Cardiac muscle cell (in vitro differentiated cells and primary cell): ENCODE data around the gene SYPL1. TPM values are rescaled to one million over a fixed set of nuclear protein-coding genes. Genes with fewer than 3 reads are reported as not detected.

Experiments
- DNase-seq, 2 donors: peaks; one replicate each; pipeline versions ENCODE4 v3.0.0 to v3.0.0-alpha.2; 2010 to 2017; ENCODE audit warnings: low read depth in 1 of 2, low spot score in 1 of 2
- H3K27ac ChIP-seq: fragments of 200-600 bp; sonication (generic); 2 replicates; pipeline ENCODE4 v1.5.1; 2016
- H3K27me3 ChIP-seq: fragments of 200-600 bp; sonication (generic); 2 replicates; pipeline ENCODE4 v1.6.0; 2016; ENCODE audit warnings: control low read depth
- H3K36me3 ChIP-seq: fragments of 200-600 bp; sonication (generic); 2 replicates; pipeline ENCODE4 v1.5.1; 2016; ENCODE audit warnings: control low read depth
- H3K4me1 ChIP-seq: fragments of 200-600 bp; sonication (generic); 2 replicates; pipeline ENCODE4 v1.8.1; 2017; ENCODE audit warnings: low read depth, mild to moderate bottlenecking, mixed run types
- H3K4me3 ChIP-seq: fragments of 200-600 bp; sonication (generic); 2 replicates; pipeline ENCODE4 v1.5.1; 2016; ENCODE audit warnings: mild to moderate bottlenecking
- H3K9me3 ChIP-seq: fragments of 200-600 bp; sonication (generic); 2 replicates; pipeline ENCODE4 v1.5.1; 2017; ENCODE audit warnings: low read depth, mild to moderate bottlenecking, control low read depth
- polyA plus RNA-seq: library from polyadenylated mRNA; unstranded; fragments of >200 nt; fragmentation: Nextera tagmentation; extraction: Ambion mirVana; gene quantifications from 2 replicates; pipeline ENCODE4 v1.2.1, GENCODE V29; 2016
- total RNA-seq: library from RNA; depleted of rRNA; stranded (reverse); fragments of >200 nt; gene quantifications from 2 replicates; pipeline ENCODE4 v1.2.3, GENCODE V29; 2016
- TF ChIP-seq, protein P1 (sequence below): IDR thresholded peaks from 2 replicates; pipeline ENCODE4 v1.5.1; 2012; ENCODE audit warnings: low read depth, mild to moderate bottlenecking, low read length

The SYPL1 gene
- total and polyA plus RNA-seq, 2 experiments from 2014 or later, result 37.8 to 80.9 TPM

DNA sequence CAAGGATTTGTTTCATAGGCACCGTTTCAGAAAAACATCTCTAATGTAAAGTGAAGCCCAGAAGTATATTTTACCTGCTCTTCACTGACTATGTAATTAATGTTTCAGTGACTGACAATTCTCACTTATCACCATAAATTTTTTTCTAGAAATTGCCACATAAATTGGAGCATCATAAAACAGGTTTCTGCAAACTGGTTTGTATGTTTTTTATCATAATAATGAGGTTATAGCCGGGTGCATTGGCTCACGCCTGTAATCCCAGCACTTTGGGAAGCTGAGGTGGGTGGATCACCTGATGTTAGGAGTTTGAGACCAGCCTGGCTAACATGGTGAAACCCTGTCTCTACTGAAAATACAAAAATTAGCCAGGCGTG is 39.4 kb downstream of the SYPL1 start:
- TF ChIP-seq, protein P1, sequence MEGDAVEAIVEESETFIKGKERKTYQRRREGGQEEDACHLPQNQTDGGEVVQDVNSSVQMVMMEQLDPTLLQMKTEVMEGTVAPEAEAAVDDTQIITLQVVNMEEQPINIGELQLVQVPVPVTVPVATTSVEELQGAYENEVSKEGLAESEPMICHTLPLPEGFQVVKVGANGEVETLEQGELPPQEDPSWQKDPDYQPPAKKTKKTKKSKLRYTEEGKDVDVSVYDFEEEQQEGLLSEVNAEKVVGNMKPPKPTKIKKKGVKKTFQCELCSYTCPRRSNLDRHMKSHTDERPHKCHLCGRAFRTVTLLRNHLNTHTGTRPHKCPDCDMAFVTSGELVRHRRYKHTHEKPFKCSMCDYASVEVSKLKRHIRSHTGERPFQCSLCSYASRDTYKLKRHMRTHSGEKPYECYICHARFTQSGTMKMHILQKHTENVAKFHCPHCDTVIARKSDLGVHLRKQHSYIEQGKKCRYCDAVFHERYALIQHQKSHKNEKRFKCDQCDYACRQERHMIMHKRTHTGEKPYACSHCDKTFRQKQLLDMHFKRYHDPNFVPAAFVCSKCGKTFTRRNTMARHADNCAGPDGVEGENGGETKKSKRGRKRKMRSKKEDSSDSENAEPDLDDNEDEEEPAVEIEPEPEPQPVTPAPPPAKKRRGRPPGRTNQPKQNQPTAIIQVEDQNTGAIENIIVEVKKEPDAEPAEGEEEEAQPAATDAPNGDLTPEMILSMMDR, result no peak
- H3K36me3 ChIP-seq, result no peaks in the 10 kb centered on the region
- no peaks in the 10 kb centered on the region for H3K27me3 ChIP-seq
- peak overlapping the region; percentile 71 for H3K27ac ChIP-seq
- no peaks in the 10 kb centered on the region for H3K9me3 ChIP-seq
- DNase-seq, result no peak
- H3K4me1 ChIP-seq, result peaks cover 23% of the 10 kb centered on the region
- H3K4me3 ChIP-seq, result no peak overlapping the region

DNA sequence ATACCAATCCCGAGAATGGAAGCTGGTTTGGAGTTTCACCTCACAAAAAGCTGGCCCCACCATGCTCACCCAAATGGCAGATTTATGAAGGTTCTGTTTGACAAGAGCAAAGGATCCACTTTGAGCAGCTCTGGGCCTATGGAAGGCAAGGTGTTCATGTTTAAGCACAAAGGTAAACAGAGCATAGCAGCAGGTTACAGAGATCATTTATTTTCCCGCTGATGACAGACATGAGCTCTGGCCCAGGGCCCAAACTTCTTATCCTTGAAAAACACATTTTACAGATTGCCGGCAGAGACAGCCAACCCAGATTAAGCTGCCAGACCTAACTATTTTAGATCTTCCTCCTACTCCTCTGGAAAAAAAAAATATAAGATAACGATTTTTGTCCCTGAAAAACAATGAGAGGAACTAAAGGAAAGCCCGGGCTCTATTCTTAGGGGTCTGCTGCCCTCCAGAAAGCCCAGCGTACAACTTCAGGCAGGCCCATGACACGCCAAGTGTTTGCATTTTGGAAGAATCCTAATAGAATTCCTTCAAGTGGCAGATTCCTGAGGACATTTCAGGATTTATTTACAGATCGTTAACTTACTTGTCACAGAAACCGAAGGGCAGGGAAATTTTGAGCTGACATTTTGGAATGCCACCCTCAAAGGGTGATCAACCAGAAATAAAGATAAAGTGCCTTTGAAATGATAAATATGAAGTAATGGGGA is 40.0 kb downstream of the SYPL1 start:
- Histone ChIP-seq H3K4me1 (peaks cover 23% of the 10 kb centered on the region), H3K4me3 (no peak overlapping the region), H3K27me3 (no peaks in the 10 kb centered on the region), H3K9me3 (no peaks in the 10 kb centered on the region), H3K36me3 (no peaks in the 10 kb centered on the region), H3K27ac (peak overlapping the region; percentile 71)
- DNase-seq, result peak; percentile 28 to 45
- TF ChIP-seq, protein P1, result no peak

DNA sequence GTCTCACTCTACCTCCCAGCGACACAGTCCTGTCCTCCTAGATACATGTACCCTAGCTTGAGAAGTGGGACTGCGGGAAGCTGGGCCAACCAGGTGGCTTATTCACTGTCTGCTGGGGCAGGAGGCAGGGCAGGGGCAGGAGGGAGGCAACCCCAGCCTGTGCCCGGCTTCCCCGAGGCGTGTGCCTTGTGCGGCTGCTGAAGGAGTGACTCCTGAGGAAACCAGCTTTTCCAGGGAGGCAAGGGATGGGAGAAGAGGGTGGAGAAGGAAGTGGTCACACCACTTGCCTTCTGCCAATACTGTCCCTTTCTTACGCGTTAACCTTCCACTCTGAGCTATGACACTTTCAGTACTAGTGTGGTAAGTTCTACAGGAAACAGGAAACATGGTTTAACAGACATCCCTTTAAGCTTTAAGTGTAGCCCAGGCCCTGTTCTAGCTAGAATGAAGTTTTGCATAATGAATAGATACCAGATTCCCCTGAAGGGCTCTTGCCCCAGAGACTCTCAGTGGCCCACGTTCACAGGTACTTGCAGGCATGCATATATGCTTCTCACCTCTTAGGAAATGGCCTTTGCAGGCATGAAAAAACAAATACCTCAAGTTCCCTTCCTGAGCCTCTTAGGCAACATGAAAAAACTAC is 40.6 kb downstream of the SYPL1 start:
- H3K4me3 ChIP-seq, result no peak overlapping the region
- no peaks in the 10 kb centered on the region for H3K36me3 ChIP-seq
- H3K27me3 ChIP-seq, result no peaks in the 10 kb centered on the region
- peaks cover 22% of the 10 kb centered on the region for H3K4me1 ChIP-seq
- H3K27ac ChIP-seq, result peak overlapping the region; percentile 71
- DNase-seq, result peak in 1 of 2 donors; percentile 35
- TF ChIP-seq, protein P1, result no peak
- no peaks in the 10 kb centered on the region for H3K9me3 ChIP-seq

DNA sequence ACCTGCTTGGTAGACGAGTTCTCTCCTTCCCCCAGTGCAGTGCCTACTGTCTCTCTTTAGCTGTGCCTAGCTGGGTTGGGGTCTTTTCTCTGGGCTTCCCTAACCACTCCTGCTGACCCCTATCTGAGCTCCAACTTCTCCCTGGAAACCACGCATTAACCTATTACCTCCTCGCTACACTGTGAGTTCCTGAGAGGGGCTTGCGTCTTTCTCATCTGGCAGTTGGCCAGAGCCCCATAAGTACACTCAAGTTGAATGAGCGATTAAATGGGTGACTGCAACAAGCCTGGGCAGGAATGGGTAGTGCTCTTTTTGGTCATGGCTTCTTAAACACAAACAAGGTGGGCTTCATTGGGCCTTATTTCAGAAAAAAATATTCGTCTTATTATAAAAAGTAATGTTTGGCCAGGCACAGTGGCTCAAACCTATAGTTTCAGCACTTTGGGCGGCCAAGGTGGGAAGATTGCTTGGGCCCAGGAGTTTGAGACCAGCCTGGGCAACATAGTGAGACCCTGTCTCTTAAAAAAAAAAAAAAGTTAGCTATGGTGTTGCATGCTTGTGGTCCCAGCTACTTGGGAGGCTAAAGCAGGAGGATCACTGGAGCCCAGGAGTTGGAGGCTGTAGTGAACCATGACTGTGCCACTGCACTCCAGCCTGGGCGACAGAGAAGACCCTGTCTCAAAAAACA is 41.4 kb downstream of the SYPL1 start:
- H3K4me3 ChIP-seq, result no peak overlapping the region
- no peak overlapping the region for H3K27ac ChIP-seq
- no peaks in the 10 kb centered on the region for H3K27me3 ChIP-seq
- TF ChIP-seq, protein P1, result no peak
- peaks cover 14% of the 10 kb centered on the region for H3K4me1 ChIP-seq
- no peaks in the 10 kb centered on the region for H3K9me3 ChIP-seq
- no peak for DNase-seq
- no peaks in the 10 kb centered on the region for H3K36me3 ChIP-seq

DNA sequence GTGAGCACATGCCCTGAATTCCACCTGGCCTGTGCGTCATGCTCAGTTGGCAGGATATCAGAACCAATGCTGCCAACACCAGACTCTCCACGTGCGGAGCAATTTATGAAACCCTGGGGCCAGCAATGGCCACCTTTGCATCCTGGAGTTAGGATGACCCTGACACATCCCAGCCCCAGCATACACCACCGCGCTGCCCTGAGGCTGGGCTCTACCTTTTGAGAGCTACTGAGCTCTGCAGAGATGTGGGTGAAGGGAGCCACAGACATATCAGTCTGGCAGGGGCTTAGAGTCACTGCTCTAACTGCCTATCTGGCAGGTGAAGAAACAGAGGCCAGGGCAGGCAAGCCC is 41.9 kb downstream of the SYPL1 start:
- H3K27me3 ChIP-seq, result no peaks in the 10 kb centered on the region
- H3K36me3 ChIP-seq, result no peaks in the 10 kb centered on the region
- TF ChIP-seq, protein P1, result no peak
- H3K4me3 ChIP-seq, result no peak overlapping the region
- H3K4me1 ChIP-seq, result peaks cover 13% of the 10 kb centered on the region
- no peak for DNase-seq
- H3K9me3 ChIP-seq, result no peaks in the 10 kb centered on the region
- no peak overlapping the region for H3K27ac ChIP-seq
